ENCODE measurements around the gene TUT1. TPM values are rescaled to one million over a fixed set of nuclear protein-coding genes. Genes with fewer than 3 reads are reported as not detected.

Gene TUT1
- total RNA-seq, 1 experiment from 2014 or later: 27.2 TPM

DNA sequence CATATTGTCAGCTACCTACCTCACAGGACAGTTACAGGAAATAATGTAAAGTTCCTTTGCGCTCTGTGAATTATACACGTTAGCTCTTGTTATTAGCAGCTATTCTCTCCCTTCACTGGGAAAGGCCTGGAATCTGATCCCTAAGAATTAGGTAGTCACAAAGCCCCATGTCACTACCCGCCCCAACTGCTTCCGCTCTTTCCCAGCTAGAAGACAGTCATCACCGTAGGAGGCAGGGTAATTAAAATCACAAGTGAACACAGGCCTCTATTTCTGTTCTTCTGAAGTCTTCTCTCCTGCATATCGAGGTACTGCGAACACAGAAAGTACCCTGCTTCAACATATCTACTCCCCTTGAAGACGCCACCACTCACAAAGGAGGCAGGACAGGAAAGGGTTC is 32.1 kb downstream of the TUT1 start:
- CTCF ChIA-PET: interaction anchor here (1.0 to 2.5 kb wide), 5 partner anchors 12 to 163 kb away, joined by 3 to 45 read pairs (median 14); partner anchors contain the start of gene AHNAK
- H3K9me3 ChIP-seq: no peaks in the 10 kb centered on the region
- peaks cover 86% of the 10 kb centered on the region for H3K4me1 ChIP-seq
- TF ChIP-seq, protein P1, sequence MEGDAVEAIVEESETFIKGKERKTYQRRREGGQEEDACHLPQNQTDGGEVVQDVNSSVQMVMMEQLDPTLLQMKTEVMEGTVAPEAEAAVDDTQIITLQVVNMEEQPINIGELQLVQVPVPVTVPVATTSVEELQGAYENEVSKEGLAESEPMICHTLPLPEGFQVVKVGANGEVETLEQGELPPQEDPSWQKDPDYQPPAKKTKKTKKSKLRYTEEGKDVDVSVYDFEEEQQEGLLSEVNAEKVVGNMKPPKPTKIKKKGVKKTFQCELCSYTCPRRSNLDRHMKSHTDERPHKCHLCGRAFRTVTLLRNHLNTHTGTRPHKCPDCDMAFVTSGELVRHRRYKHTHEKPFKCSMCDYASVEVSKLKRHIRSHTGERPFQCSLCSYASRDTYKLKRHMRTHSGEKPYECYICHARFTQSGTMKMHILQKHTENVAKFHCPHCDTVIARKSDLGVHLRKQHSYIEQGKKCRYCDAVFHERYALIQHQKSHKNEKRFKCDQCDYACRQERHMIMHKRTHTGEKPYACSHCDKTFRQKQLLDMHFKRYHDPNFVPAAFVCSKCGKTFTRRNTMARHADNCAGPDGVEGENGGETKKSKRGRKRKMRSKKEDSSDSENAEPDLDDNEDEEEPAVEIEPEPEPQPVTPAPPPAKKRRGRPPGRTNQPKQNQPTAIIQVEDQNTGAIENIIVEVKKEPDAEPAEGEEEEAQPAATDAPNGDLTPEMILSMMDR (IDR thresholded peaks at IDR 0.05; ENCODE audit: insufficient read depth in 1 of 2, low read depth in 1 of 2, low read length in 1 of 2, severe bottlenecking in 1 of 2, unreplicated experiment in 1 of 2): no peak
- no peaks in the 10 kb centered on the region for H3K27me3 ChIP-seq (replicated peaks; ENCODE audit: control insufficient read depth, insufficient read depth, low read length)
- H3K36me3 ChIP-seq (ENCODE audit: control insufficient read depth, insufficient read depth, low read length): peaks cover 4% of the 10 kb centered on the region; the same call in 1 of the 2 replicates
- Mint-ChIP-seq H3K27me3 (ENCODE audit: insufficient read depth, unreplicated experiment) (no peaks in the 10 kb centered on the region), H3K4me1 (ENCODE audit: low read depth, unreplicated experiment) (peaks cover 66% of the 10 kb centered on the region), H3K4me3 (ENCODE audit: unreplicated experiment) (no peak overlapping the region), H3K27ac (ENCODE audit: unreplicated experiment) (peak overlapping the region; percentile 71), H3K9me3 (ENCODE audit: unreplicated experiment) (no peaks in the 10 kb centered on the region), H3K36me3 (ENCODE audit: insufficient read depth, unreplicated experiment) (peaks cover 98% of the 10 kb centered on the region)
- intact Hi-C loops (cut with micrococcal nuclease; ENCODE audit: unreplicated experiment): no loop called here
- no peak overlapping the region for H3K4me3 ChIP-seq (ENCODE audit: low read depth, low read length)
- BruUV-seq (replicated peaks): no TSS peak
- DNase-seq: no peak
- POLR2A ChIA-PET: interaction anchor here (0.6 to 2.9 kb wide), 2 partner anchors 13 to 15 kb away, joined by 4 to 26 read pairs; partner anchors contain the start of genes AHNAK and EEF1G

DNA sequence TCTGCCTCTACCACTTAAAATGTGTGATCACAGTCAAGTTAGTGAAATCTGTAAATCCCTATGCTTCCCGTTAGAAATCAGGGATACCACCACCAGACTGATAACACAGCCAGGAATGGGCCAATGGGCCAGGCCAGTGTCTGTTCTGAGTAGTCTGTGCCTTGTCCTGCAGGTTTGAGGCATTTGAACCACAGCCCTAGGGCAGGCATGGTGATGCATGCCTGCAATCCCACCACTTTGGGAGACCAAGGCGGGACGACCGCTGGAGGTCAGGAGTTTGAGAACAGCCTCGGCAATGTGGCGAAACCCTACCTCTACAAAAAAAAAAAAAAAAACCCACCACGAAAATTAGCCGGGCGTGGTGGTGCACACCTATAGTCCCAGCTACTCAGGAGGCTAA is 32.7 kb downstream of the TUT1 start:
- H3K36me3 ChIP-seq (ENCODE audit: control insufficient read depth, insufficient read depth, low read length): peaks cover 4% of the 10 kb centered on the region; the same call in 1 of the 2 replicates
- DNase-seq: no peak
- peaks cover 87% of the 10 kb centered on the region for H3K4me1 ChIP-seq
- peak overlapping the region; percentile 71 for H3K27ac Mint-ChIP-seq (ENCODE audit: unreplicated experiment)
- H3K4me3 Mint-ChIP-seq (ENCODE audit: unreplicated experiment): no peak overlapping the region
- H3K4me3 ChIP-seq (ENCODE audit: low read depth, low read length): no peak overlapping the region
- no peaks in the 10 kb centered on the region for H3K27me3 ChIP-seq (replicated peaks; ENCODE audit: control insufficient read depth, insufficient read depth, low read length)
- no peaks in the 10 kb centered on the region for H3K9me3 ChIP-seq
- TF ChIP-seq, protein P1 (IDR thresholded peaks at IDR 0.05; ENCODE audit: insufficient read depth in 1 of 2, low read depth in 1 of 2, low read length in 1 of 2, severe bottlenecking in 1 of 2, unreplicated experiment in 1 of 2): no peak
- ChIA-PET CTCF (interaction anchor here (0.8 to 2.4 kb wide), 4 partner anchors 16 to 158 kb away, joined by 3 to 38 read pairs (median 3); no protein-coding TSS in a partner anchor), POLR2A (interaction anchor here (0.6 kb wide), 2 partner anchors 12 to 1123 kb away, joined by 3 to 4 read pairs; partner anchors contain the start of gene AHNAK)
- no TSS peak for BruUV-seq (replicated peaks)
- intact Hi-C loops (cut with micrococcal nuclease; ENCODE audit: unreplicated experiment): no loop called here
- peaks cover 69% of the 10 kb centered on the region for H3K4me1 Mint-ChIP-seq (ENCODE audit: low read depth, unreplicated experiment)
- no peaks in the 10 kb centered on the region for H3K9me3 Mint-ChIP-seq (ENCODE audit: unreplicated experiment)
- peaks cover 97% of the 10 kb centered on the region for H3K36me3 Mint-ChIP-seq (ENCODE audit: insufficient read depth, unreplicated experiment)
- H3K27me3 Mint-ChIP-seq (ENCODE audit: insufficient read depth, unreplicated experiment): no peaks in the 10 kb centered on the region

DNA sequence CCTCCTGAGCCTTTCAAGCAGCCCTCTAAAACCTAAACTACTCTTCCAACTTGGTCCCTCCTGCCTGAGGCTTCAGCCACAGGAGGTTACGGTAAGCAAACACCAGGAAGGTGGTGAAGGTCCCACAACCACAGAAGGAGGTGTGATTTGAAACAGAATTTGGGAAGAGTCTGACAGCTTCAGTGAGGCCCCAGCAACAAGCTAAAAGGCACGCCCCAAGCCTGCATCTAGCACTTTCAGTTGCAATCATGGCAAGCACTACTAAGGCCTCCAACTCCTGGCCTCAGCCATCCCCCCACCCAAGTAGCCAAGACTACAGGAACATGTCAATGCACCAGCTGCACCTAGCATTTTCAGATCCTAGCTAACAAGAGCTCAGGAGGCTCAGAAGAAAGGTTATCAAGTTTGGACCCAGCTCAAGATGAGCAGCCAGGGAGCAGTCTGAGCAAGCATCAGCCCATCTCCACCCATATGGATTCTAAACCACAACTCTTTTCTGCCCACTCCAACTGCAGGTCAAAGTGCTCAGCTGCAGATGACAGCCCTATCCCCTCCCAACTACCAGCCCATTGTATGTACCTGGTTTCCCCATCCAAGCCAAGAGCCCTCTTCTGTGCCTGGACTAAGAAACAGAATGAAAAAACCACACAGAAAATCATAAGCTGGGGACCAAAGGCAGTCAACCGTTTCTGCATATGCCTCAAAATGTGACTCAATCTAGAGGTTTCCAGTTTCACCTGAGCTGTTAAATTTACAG is 34.3 kb downstream of the TUT1 start:
- Mint-ChIP-seq H3K36me3 (ENCODE audit: insufficient read depth, unreplicated experiment) (peaks cover 95% of the 10 kb centered on the region), H3K4me3 (ENCODE audit: unreplicated experiment) (no peak overlapping the region), H3K27me3 (ENCODE audit: insufficient read depth, unreplicated experiment) (no peaks in the 10 kb centered on the region), H3K27ac (ENCODE audit: unreplicated experiment) (peak overlapping the region; percentile 96), H3K4me1 (ENCODE audit: low read depth, unreplicated experiment) (peaks cover 78% of the 10 kb centered on the region), H3K9me3 (ENCODE audit: unreplicated experiment) (no peaks in the 10 kb centered on the region)
- Histone ChIP-seq H3K36me3 (ENCODE audit: control insufficient read depth, insufficient read depth, low read length) (peaks cover 4% of the 10 kb centered on the region; the same call in 1 of the 2 replicates), H3K4me1 (peaks cover 87% of the 10 kb centered on the region), H3K4me3 (ENCODE audit: low read depth, low read length) (no peak overlapping the region), H3K9me3 (no peaks in the 10 kb centered on the region), H3K27me3 (replicated peaks; ENCODE audit: control insufficient read depth, insufficient read depth, low read length) (no peaks in the 10 kb centered on the region)
- BruUV-seq (replicated peaks): no TSS peak
- no peak for DNase-seq
- POLR2A ChIA-PET: interaction anchor here (0.8 kb wide), 1 partner anchor 17 kb away, joined by 3 read pairs; no protein-coding TSS in a partner anchor
- intact Hi-C loops (cut with micrococcal nuclease; ENCODE audit: unreplicated experiment): no loop called here
- CTCF ChIA-PET: interaction anchor here (1.0 to 1.6 kb wide), 2 partner anchors 15 to 132 kb away, joined by 4 to 7 read pairs; no protein-coding TSS in a partner anchor
- TF ChIP-seq, protein P1 (IDR thresholded peaks at IDR 0.05; ENCODE audit: insufficient read depth in 1 of 2, low read depth in 1 of 2, low read length in 1 of 2, severe bottlenecking in 1 of 2, unreplicated experiment in 1 of 2): no peak

All from Caco-2 (cell line).